Measurements from ENCODE around the gene EFHC2. TPM values are rescaled to one million over a fixed set of nuclear protein-coding genes. Genes with fewer than 3 reads are reported as not detected.

EFHC2 gene
- total RNA-seq, 4 donors from 2014 or later: 3.4 to 6.9 (median 4.6) TPM

- no peak for DNase-seq (ENCODE audit: low spot score in 2 of 2)
- intact Hi-C loops (cut with DNase I; ENCODE audit: low total_unique reads): no loop called here
- no peak for TF ChIP-seq POLR2A (IDR thresholded peaks at IDR 0.05)
- no peak overlapping the region for H3K4me3 ChIP-seq (ENCODE audit: low read depth, poor library complexity, severe bottlenecking)
- 81 to 85% methylated on average over 5 of the region's 5 CpGs for WGBS, 2 donors
These were observed 111.4 kb downstream of the EFHC2 start for GRCh38 chrX:44232081-44232480.

DNA sequence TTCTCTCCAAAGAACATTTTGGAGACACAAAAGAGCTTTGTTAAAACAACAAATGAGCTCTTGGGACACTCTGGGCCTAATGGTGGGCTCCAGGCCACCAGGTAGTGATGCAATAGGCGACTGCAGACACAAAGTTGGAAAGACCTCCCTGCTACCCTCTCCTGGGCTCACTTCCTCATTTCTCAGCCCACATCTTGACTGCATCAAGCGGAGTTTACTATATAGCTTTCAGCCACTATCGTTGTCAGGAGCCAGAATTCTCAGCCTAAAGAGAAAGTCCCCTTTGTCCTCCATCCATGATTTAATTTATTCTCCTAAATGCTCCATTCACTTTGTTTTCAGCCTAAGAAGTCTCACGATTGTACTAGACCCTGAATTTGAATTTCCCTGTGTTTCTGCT lies 114.9 kb downstream of the EFHC2 start:
- no peak for DNase-seq (ENCODE audit: low spot score in 2 of 2)
- intact Hi-C loops (cut with DNase I; ENCODE audit: low total_unique reads): no loop called here
- WGBS, 2 donors: 52 to 67% methylated on average over 4 of the region's 4 CpGs
- TF ChIP-seq POLR2A (IDR thresholded peaks at IDR 0.05): no peak
- TF ChIP-seq, protein P1, sequence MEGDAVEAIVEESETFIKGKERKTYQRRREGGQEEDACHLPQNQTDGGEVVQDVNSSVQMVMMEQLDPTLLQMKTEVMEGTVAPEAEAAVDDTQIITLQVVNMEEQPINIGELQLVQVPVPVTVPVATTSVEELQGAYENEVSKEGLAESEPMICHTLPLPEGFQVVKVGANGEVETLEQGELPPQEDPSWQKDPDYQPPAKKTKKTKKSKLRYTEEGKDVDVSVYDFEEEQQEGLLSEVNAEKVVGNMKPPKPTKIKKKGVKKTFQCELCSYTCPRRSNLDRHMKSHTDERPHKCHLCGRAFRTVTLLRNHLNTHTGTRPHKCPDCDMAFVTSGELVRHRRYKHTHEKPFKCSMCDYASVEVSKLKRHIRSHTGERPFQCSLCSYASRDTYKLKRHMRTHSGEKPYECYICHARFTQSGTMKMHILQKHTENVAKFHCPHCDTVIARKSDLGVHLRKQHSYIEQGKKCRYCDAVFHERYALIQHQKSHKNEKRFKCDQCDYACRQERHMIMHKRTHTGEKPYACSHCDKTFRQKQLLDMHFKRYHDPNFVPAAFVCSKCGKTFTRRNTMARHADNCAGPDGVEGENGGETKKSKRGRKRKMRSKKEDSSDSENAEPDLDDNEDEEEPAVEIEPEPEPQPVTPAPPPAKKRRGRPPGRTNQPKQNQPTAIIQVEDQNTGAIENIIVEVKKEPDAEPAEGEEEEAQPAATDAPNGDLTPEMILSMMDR (IDR thresholded peaks at IDR 0.05): no peak
- no peak overlapping the region for H3K4me3 ChIP-seq (ENCODE audit: low read depth, poor library complexity, severe bottlenecking)

- intact Hi-C loops (cut with DNase I; ENCODE audit: low total_unique reads): no loop called here
- 60 to 63% methylated on average over 5 of the region's 5 CpGs for WGBS, 2 donors
- no peak overlapping the region for H3K4me3 ChIP-seq (ENCODE audit: low read depth, poor library complexity, severe bottlenecking)
- TF ChIP-seq, protein P1 (IDR thresholded peaks at IDR 0.05): no peak
- TF ChIP-seq POLR2A (IDR thresholded peaks at IDR 0.05): no peak
- DNase-seq (ENCODE audit: low spot score in 2 of 2): no peak
These were observed 115.5 kb downstream of the EFHC2 start for GRCh38 chrX:44227991-44228390.

DNA sequence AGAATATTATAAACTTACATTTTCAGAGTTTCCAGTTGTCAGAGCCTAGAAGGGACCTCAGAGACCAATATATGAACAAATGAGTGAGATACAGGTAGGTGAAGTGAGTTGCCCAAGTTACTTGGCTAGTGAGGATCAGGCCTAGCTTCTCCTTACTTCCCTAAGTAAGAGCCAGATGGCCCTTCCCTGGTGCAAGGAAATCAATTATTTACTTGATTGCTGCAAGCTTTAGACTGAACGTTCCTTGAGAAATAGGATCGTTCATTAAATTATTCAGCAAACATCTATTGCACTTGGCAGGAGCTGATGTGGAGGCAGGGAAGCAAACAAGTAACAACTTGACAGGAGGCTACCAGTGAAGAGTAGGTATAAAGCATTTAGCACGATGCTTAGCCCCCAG lies 117.8 kb downstream of the EFHC2 start:
- TF ChIP-seq, protein P1 (IDR thresholded peaks at IDR 0.05): no peak
- TF ChIP-seq POLR2A (IDR thresholded peaks at IDR 0.05): no peak
- no peak for DNase-seq (ENCODE audit: low spot score in 2 of 2)
- WGBS, 2 donors: 75 to 77% methylated on average over 3 of the region's 3 CpGs
- H3K4me3 ChIP-seq (ENCODE audit: low read depth, poor library complexity, severe bottlenecking): no peak overlapping the region
- intact Hi-C loops (cut with DNase I; ENCODE audit: low total_unique reads): no loop called here

DNA sequence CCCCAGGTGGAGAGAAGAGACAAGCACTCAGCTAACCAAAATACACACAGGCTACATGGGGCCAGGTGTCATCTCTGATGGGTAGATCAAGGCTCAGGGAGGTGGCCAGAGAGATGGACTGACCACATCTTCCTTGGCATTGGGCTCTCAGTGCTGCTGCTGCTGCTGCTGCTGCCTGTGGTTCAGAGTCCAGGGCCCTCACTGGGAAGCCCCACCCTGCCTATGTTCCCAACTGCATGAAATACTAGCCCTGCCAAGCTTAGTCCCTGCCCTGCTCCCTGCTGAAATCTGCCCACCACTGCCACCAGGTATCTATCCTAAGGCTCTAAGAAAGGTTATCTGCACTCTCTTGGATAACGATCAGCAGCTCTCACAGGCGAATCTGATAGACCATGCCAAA lies 118.7 kb downstream of the EFHC2 start:
- DNase-seq (ENCODE audit: low spot score in 2 of 2): no peak
- H3K4me3 ChIP-seq (ENCODE audit: low read depth, poor library complexity, severe bottlenecking): no peak overlapping the region
- 71 to 83% methylated on average over 2 of the region's 2 CpGs for WGBS, 2 donors
- intact Hi-C loops (cut with DNase I; ENCODE audit: low total_unique reads): no loop called here
- TF ChIP-seq, protein P1 (IDR thresholded peaks at IDR 0.05): no peak
- TF ChIP-seq POLR2A (IDR thresholded peaks at IDR 0.05): no peak

DNA sequence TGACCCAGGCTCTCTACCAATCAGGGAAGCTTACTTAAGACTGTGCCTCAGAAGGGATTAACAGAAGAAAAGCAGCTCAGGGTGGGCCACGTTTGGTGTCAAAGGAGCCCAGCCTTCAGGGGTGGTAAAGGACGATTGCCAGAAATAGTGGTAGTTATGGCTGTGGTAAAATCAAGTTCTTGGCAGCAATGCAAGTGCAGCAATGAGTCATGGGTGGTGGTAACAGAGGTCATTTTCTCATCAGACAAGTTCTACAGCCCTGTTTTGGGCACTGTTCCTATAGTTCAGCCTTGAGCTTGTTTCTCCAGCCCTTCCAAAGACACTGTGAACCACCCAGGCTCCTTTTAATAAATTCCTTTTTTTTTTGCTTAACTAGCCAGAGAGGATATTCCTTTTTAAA lies 120.3 kb downstream of the EFHC2 start:
- intact Hi-C loops (cut with DNase I; ENCODE audit: low total_unique reads): no loop called here
- 24 to 28% methylated on average over 2 of the region's 2 CpGs for WGBS, 2 donors
- peak in 1 of 2 donors; percentile 28 for DNase-seq (ENCODE audit: low spot score in 2 of 2)
- TF ChIP-seq, protein P1 (IDR thresholded peaks at IDR 0.05): no peak
- TF ChIP-seq POLR2A (IDR thresholded peaks at IDR 0.05): no peak
- no peak overlapping the region for H3K4me3 ChIP-seq (ENCODE audit: low read depth, poor library complexity, severe bottlenecking)

All from lower leg skin (tissue), 4 donors.